ENCODE measurements around the gene DIAPH2. TPM values are rescaled to one million over a fixed set of nuclear protein-coding genes. Genes with fewer than 3 reads are reported as not detected.

DIAPH2 gene
- total RNA-seq, 2 experiments from 2014 or later = 9.1 to 12.4 TPM

DNA sequence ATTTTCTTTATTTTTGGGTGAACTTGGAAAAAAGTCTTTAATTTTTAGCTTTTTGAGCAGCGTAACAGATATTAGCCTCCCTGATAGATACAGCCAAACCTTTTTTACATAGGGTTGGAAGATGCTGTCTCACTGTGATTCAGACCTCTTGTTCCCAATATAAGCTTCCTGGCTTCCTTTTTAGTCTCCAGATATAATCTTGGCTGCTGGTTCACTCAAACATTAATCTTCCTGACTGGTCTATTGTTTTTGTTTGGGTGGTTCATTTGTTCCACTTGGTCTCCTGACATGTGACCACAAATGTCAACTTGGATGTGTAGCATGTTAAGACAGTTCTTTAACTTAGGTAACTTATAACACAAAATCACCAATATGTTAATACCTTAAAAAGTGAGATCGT lies 222.1 kb downstream of the DIAPH2 start:
- H3K9me3 Mint-ChIP-seq (ENCODE audit: low read depth) = no peaks in the 10 kb centered on the region
- no peak overlapping the region for H3K4me3 Mint-ChIP-seq
- CTCF ChIA-PET = no interaction called here
- POLR2A ChIA-PET = no interaction called here
- no peaks in the 10 kb centered on the region for H3K27me3 Mint-ChIP-seq
- intact Hi-C loops (cut with DNase I, micrococcal nuclease) = no loop called here
- no peak for ATAC-seq
- no peak overlapping the region for H3K27ac Mint-ChIP-seq
- no peaks in the 10 kb centered on the region for H3K36me3 Mint-ChIP-seq (ENCODE audit: low read depth)
- no peak for DNase-seq
- peaks cover 5% of the 10 kb centered on the region for H3K4me1 Mint-ChIP-seq

DNA sequence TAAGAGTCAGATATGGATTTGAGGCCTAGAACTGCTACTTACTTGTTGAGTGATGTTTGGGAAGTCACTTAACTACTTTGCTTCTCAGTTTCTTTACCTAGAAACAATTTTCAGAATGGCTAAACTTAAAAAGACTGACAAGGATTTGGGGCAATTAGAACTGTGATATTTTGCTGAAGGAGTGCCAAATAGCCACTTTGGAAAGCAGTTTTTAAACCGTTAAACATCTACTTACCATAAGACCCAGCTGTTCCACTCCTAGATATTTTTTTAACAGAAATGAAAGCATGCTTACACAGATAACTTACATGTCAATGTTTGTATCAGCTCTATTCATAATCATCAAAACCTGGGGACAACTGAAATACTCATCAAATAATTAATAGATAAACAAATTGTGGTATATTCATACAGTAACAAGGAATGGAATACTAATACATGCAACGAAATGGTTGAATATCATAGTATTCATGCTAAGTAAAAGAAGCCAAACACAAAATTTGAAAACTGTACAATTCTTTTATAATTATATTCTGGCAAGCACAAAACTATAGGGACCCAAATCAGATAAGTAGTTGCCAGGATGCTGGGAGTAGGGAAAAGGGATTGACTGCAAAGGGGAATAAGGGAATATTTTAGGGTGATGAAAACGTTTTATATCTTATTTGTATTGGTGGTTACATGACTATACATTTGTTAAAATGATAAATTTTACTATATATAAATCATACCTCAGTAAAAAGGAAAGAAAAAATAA lies 223.1 kb downstream of the DIAPH2 start:
- no peak overlapping the region for H3K27ac Mint-ChIP-seq
- ATAC-seq (no peak), DNase-seq (no peak)
- no peaks in the 10 kb centered on the region for H3K36me3 Mint-ChIP-seq (ENCODE audit: low read depth)
- ChIA-PET POLR2A (no interaction called here), CTCF (no interaction called here)
- intact Hi-C loops (cut with DNase I, micrococcal nuclease) = no loop called here
- no peaks in the 10 kb centered on the region for H3K27me3 Mint-ChIP-seq
- no peak overlapping the region for H3K4me3 Mint-ChIP-seq
- H3K4me1 Mint-ChIP-seq = peaks cover 5% of the 10 kb centered on the region
- no peaks in the 10 kb centered on the region for H3K9me3 Mint-ChIP-seq (ENCODE audit: low read depth)

DNA sequence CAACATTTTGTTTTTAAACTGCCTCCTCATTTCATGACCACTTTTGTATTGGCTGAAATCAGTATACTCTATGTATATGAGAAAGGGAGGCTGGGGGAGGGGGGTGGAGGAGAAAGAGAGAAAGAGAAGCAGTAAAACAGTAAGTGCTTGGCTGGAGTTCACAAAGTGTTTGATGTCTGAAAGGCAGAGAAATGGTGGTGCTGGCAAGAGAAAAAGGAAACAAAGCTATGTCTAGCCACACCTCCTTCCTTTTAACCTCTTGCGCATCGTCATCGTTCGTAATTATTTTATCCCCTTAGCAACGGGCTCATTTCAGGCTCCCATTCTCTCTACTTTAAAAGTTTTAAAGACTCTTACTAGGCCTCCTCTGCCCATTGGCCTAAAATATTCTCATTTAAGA lies 224.6 kb downstream of the DIAPH2 start:
- Mint-ChIP-seq H3K27me3 (no peaks in the 10 kb centered on the region), H3K4me1 (peaks cover 5% of the 10 kb centered on the region), H3K36me3 (ENCODE audit: low read depth) (no peaks in the 10 kb centered on the region), H3K9me3 (ENCODE audit: low read depth) (no peaks in the 10 kb centered on the region), H3K27ac (no peak overlapping the region), H3K4me3 (no peak overlapping the region)
- intact Hi-C loops (cut with DNase I, micrococcal nuclease) = no loop called here
- POLR2A ChIA-PET = no interaction called here
- CTCF ChIA-PET = no interaction called here
- ATAC-seq (no peak), DNase-seq (peak; percentile 7)

DNA sequence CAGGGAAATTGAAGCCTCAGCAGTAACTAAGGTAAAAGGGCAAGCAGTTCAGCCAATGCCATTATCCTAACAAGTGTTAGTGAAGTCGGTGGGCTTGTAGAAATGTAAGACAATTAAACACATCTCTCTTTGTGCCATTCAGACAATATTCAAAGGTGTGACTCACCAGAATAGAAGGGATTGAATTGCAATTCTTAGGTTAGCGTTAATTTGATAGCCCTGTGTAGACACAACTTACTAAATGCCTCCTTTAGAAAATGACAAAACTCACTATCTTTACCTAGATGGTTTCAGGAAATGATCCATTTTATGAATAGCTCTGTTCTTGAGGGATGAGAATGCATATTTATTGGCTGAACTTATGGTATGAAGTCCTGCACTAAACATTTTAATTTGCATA lies 234.2 kb downstream of the DIAPH2 start:
- Mint-ChIP-seq H3K27ac (no peak overlapping the region), H3K4me3 (no peak overlapping the region), H3K36me3 (ENCODE audit: low read depth) (peaks cover 5% of the 10 kb centered on the region), H3K9me3 (ENCODE audit: low read depth) (no peaks in the 10 kb centered on the region), H3K4me1 (no peaks in the 10 kb centered on the region), H3K27me3 (no peaks in the 10 kb centered on the region)
- ATAC-seq = no peak
- intact Hi-C loops (cut with DNase I, micrococcal nuclease) = no loop called here
- DNase-seq = no peak
- ChIA-PET CTCF (no interaction called here), POLR2A (no interaction called here)

DNA sequence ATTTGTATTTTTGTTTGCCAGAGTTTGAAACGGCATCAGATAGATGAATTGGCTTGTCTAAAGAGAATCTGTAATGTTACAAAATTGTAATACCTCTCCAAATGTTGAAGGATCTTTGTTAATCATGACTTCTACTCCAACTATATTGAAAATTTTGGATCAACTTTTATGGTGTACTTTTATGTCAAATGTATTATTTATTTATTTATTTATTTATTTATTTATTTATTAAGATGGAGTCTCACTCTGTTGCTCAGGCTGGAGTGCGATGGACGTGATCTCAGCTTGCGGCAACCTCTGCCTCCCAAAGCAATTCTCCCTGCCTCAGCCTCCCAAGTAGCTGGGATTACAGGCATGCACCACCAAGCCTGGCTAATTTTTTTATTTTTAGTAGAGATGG lies 235.0 kb downstream of the DIAPH2 start:
- ATAC-seq (no peak), DNase-seq (no peak)
- ChIA-PET CTCF (no interaction called here), POLR2A (no interaction called here)
- peaks cover 5% of the 10 kb centered on the region for H3K36me3 Mint-ChIP-seq (ENCODE audit: low read depth)
- no peaks in the 10 kb centered on the region for H3K9me3 Mint-ChIP-seq (ENCODE audit: low read depth)
- H3K27me3 Mint-ChIP-seq = no peaks in the 10 kb centered on the region
- no peaks in the 10 kb centered on the region for H3K4me1 Mint-ChIP-seq
- no peak overlapping the region for H3K4me3 Mint-ChIP-seq
- H3K27ac Mint-ChIP-seq = no peak overlapping the region
- intact Hi-C loops (cut with DNase I, micrococcal nuclease) = no loop called here

DNA sequence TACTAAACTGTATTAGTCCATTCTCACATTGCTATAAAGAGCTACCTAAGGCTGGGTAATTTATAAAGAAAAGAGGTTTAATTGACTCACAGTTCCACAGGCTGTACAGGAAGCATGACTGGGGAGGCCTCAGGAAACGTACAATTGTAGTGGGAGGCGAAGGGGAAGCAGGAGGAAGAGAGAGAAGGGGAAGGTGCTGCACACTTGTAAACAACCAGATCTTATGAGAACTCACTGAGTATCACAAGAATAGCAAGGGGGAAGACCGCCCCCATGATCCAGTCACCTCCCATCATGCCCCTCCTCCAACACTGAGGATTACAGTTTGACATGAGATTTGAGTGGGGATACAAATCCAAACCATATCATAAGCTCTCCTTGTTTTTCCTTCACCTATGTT lies 239.9 kb downstream of the DIAPH2 start:
- H3K36me3 Mint-ChIP-seq (ENCODE audit: low read depth) = peaks cover 5% of the 10 kb centered on the region
- H3K27ac Mint-ChIP-seq = no peak overlapping the region
- ATAC-seq (no peak), DNase-seq (no peak)
- ChIA-PET CTCF (no interaction called here), POLR2A (no interaction called here)
- no peak overlapping the region for H3K4me3 Mint-ChIP-seq
- no peaks in the 10 kb centered on the region for H3K9me3 Mint-ChIP-seq (ENCODE audit: low read depth)
- no peaks in the 10 kb centered on the region for H3K27me3 Mint-ChIP-seq
- H3K4me1 Mint-ChIP-seq = no peaks in the 10 kb centered on the region
- intact Hi-C loops (cut with DNase I, micrococcal nuclease) = no loop called here

DNA sequence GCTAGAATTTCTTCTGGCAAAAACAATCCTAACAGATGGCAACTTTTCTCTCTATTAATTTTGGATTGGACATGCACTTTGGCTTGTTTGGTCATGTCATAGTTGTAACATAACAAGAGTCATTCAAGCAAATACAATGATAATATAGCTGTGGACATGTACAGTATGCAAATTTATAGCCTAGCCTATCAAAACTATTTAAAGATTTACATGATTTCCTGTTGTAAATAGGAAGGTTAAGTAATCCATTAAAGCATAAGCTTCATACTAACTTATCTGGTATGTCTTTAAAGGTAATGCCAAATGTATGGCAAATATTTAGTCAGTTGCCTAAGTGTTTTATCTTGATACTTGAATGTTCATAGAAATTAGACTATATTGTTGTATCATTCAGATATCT lies 244.4 kb downstream of the DIAPH2 start:
- intact Hi-C loops (cut with DNase I, micrococcal nuclease) = no loop called here
- H3K4me3 Mint-ChIP-seq = no peak overlapping the region
- peaks cover 7% of the 10 kb centered on the region for H3K36me3 Mint-ChIP-seq (ENCODE audit: low read depth)
- ChIA-PET CTCF (no interaction called here), POLR2A (no interaction called here)
- no peaks in the 10 kb centered on the region for H3K27me3 Mint-ChIP-seq
- no peaks in the 10 kb centered on the region for H3K9me3 Mint-ChIP-seq (ENCODE audit: low read depth)
- no peak overlapping the region for H3K27ac Mint-ChIP-seq
- no peaks in the 10 kb centered on the region for H3K4me1 Mint-ChIP-seq
- DNase-seq (no peak), ATAC-seq (no peak)

DNA sequence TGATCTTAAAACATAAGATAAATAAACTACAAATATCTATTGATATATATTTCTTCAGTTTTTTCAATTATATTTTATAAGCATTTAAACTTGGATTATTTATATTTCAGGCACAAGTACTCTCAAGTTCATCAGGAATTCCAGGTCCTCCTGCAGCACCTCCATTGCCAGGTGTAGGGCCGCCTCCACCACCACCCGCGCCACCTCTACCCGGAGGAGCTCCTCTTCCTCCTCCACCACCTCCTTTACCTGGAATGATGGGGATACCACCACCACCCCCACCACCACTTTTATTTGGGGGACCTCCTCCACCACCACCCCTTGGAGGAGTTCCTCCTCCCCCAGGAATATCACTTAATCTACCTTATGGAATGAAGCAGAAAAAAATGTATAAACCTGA lies 273.1 kb downstream of the DIAPH2 start:
- Mint-ChIP-seq H3K36me3 (ENCODE audit: low read depth) (peaks cover 40% of the 10 kb centered on the region), H3K27ac (no peak overlapping the region), H3K4me3 (no peak overlapping the region), H3K4me1 (no peaks in the 10 kb centered on the region), H3K27me3 (no peaks in the 10 kb centered on the region), H3K9me3 (ENCODE audit: low read depth) (peaks cover 7% of the 10 kb centered on the region)
- DNase-seq (no peak), ATAC-seq (no peak)
- CTCF ChIA-PET = no interaction called here
- POLR2A ChIA-PET = no interaction called here
- intact Hi-C loops (cut with DNase I, micrococcal nuclease) = no loop called here

DNA sequence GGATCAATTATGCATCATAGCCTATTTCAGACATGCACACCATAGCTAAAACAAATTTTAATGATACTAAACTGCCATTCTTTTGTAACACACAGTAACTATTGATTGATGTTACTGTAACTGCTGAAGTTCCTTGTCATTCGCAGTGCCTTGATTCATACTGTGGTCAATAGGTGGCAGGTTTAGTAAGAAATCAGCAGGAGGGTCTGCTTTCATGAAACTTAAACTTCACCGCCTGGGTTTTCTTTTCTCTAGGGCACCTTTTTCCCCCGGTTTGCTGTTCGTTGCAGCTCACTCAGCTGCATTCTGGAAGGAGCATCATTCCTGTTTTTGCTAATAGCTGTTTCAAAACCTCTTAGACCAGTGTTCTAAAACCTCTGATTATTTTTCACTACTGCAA lies 287.2 kb downstream of the DIAPH2 start:
- intact Hi-C loops (cut with DNase I, micrococcal nuclease) = no loop called here
- H3K27ac Mint-ChIP-seq = no peak overlapping the region
- peaks cover 12% of the 10 kb centered on the region for H3K36me3 Mint-ChIP-seq (ENCODE audit: low read depth)
- H3K4me1 Mint-ChIP-seq = no peaks in the 10 kb centered on the region
- ATAC-seq (no peak), DNase-seq (no peak)
- no peak overlapping the region for H3K4me3 Mint-ChIP-seq
- ChIA-PET POLR2A (no interaction called here), CTCF (interaction anchor here (0.6 kb wide), 1 partner anchor 1878 kb away, joined by 3 read pairs; no protein-coding TSS in a partner anchor)
- H3K27me3 Mint-ChIP-seq = no peaks in the 10 kb centered on the region
- H3K9me3 Mint-ChIP-seq (ENCODE audit: low read depth) = no peaks in the 10 kb centered on the region

DNA sequence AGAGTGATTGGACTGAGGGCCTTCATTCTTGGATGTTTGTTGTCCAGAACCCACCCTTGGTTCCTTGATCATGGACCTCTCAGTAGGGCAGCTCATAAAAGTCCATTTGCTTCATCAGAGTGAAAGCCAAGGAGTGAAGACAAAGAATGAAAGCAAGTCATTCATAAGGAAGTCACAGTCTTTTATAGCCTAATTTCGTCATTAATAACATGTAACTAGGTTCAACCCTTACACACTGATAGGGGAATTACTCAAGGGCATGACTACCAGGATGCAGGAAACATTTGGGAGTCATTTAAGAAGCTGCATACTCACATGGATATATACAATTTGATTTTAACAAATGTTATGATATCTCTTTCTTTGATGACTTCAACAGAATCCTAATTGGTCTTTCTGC lies 294.3 kb downstream of the DIAPH2 start:
- Mint-ChIP-seq H3K27me3 (no peaks in the 10 kb centered on the region), H3K27ac (no peak overlapping the region), H3K9me3 (ENCODE audit: low read depth) (no peaks in the 10 kb centered on the region), H3K36me3 (ENCODE audit: low read depth) (no peaks in the 10 kb centered on the region), H3K4me1 (no peaks in the 10 kb centered on the region), H3K4me3 (no peak overlapping the region)
- no peak for DNase-seq
- ChIA-PET POLR2A (no interaction called here), CTCF (no interaction called here)
- no peak for ATAC-seq
- intact Hi-C loops (cut with DNase I, micrococcal nuclease) = no loop called here

DNA sequence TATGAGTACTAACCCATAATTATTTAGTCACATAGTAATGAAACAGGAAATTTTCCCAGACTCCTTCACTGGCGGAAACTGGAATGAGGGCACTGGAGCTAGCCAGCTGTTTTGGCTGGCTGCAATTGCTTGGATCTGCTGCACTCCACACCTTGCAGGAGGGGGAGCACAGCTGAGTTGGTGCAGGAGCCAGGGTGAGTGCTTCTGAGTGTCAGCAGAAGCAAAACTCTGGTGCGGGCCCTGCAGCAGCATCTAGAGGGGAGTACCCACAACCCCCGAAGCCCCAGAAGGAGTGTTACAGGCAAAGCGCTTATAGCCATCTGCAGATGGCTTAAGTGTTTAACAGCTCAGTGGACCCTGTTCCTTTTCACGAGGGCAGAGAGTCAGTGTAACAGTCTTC lies 295.1 kb downstream of the DIAPH2 start:
- CTCF ChIA-PET = no interaction called here
- Mint-ChIP-seq H3K27me3 (no peaks in the 10 kb centered on the region), H3K4me3 (no peak overlapping the region), H3K36me3 (ENCODE audit: low read depth) (no peaks in the 10 kb centered on the region), H3K27ac (no peak overlapping the region), H3K9me3 (ENCODE audit: low read depth) (no peaks in the 10 kb centered on the region), H3K4me1 (no peaks in the 10 kb centered on the region)
- POLR2A ChIA-PET = no interaction called here
- no peak for ATAC-seq
- intact Hi-C loops (cut with DNase I, micrococcal nuclease) = no loop called here
- DNase-seq = no peak

DNA sequence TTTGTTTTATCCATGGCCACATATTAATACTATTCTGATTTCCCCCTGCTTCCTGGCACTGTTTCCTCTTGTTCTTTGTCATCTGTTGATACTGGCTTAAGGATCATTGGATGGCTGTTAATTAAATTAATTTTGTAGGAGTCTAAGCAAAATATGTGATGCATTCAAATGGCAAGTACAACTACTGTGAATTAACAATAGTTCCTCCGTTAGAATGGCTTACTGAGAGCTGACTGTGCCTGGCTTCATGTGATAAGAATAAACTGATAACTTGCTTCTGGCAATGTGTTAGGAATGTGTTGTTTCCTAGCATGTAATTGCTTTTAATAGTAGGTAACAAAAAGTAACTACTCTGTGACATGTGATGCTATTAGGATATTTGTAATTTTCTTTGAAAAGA lies 297.5 kb downstream of the DIAPH2 start:
- no peaks in the 10 kb centered on the region for H3K4me1 Mint-ChIP-seq
- DNase-seq (no peak), ATAC-seq (no peak)
- no peaks in the 10 kb centered on the region for H3K9me3 Mint-ChIP-seq (ENCODE audit: low read depth)
- POLR2A ChIA-PET = no interaction called here
- H3K4me3 Mint-ChIP-seq = no peak overlapping the region
- intact Hi-C loops (cut with DNase I, micrococcal nuclease) = no loop called here
- H3K27me3 Mint-ChIP-seq = no peaks in the 10 kb centered on the region
- no peaks in the 10 kb centered on the region for H3K36me3 Mint-ChIP-seq (ENCODE audit: low read depth)
- CTCF ChIA-PET = no interaction called here
- no peak overlapping the region for H3K27ac Mint-ChIP-seq

DNA sequence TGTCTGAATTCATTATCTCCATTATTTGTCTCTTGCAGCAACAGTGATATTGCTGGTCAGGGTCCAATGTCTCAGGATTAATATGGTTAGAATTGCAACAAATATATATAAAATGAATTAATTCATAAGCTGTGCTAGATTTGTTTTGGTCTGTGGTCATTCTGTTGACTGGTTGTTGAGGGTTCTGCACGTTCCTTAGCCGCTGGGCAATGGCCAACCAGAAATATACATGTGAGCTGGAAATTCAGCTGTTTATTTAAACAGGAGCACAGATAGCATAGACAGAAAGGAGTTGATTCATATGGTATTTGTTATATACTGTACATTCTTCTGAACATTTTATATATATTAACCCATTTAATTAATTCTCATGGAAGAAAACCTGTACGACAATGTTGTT lies 299.9 kb downstream of the DIAPH2 start:
- ChIA-PET CTCF (no interaction called here), POLR2A (no interaction called here)
- intact Hi-C loops (cut with DNase I, micrococcal nuclease) = no loop called here
- DNase-seq = no peak
- no peaks in the 10 kb centered on the region for H3K36me3 Mint-ChIP-seq (ENCODE audit: low read depth)
- no peak overlapping the region for H3K4me3 Mint-ChIP-seq
- H3K27ac Mint-ChIP-seq = no peak overlapping the region
- no peaks in the 10 kb centered on the region for H3K27me3 Mint-ChIP-seq
- no peaks in the 10 kb centered on the region for H3K4me1 Mint-ChIP-seq
- no peaks in the 10 kb centered on the region for H3K9me3 Mint-ChIP-seq (ENCODE audit: low read depth)
- ATAC-seq = no peak
